NCI-H69 (cell line): ENCODE results near the gene CLIC5.
A peak's percentile ranks its signal among the peaks of the same experiment; 100 is the strongest.
"Not testable (repeated sequence)": the region's sequence is repeated elsewhere in the genome, so short reads cannot be mapped to it uniquely, and the experiment has no call there.

Experiments used
- DNase-seq: peaks from one replicate; lab custom pipeline; 2025; lab: John Stamatoyannopoulos, UW

Gene CLIC5

GRCh38 chr6:45926423-45926822 is 89.2 kb downstream of the CLIC5 start:
- DNase-seq, result not testable (repeated sequence)

GRCh38 chr6:45924763-45925342 is 90.8 kb downstream of the CLIC5 start:
- no peak for DNase-seq

- no peak for DNase-seq
Measured at GRCh38 chr6:45923831-45924391, 91.7 kb downstream of the CLIC5 start.

GRCh38 chr6:45922728-45923351 is 92.8 kb downstream of the CLIC5 start:
- DNase-seq, result peak; percentile 31

GRCh38 chr6:45921691-45922281 is 93.9 kb downstream of the CLIC5 start:
- no peak for DNase-seq

- no peak for DNase-seq
Measured at GRCh38 chr6:45920819-45921511, 94.7 kb downstream of the CLIC5 start.

- DNase-seq, result no peak
Measured at GRCh38 chr6:45917439-45917838, 98.2 kb downstream of the CLIC5 start.

- DNase-seq, result no peak
Measured at GRCh38 chr6:45916692-45917091, 99.0 kb downstream of the CLIC5 start.

GRCh38 chr6:45915780-45916468 is 99.7 kb downstream of the CLIC5 start:
- DNase-seq, result no peak

- DNase-seq, result no peak
Measured at GRCh38 chr6:45911691-45912090, 104.0 kb downstream of the CLIC5 start.

GRCh38 chr6:45903959-45904358 is 111.7 kb downstream of the CLIC5 start:
- no peak for DNase-seq

- DNase-seq, result no peak
Measured at GRCh38 chr6:45902984-45903383, 112.7 kb downstream of the CLIC5 start.

- no peak for DNase-seq
Measured at GRCh38 chr6:45901767-45902650, 113.7 kb downstream of the CLIC5 start.

- DNase-seq, result no peak
Measured at GRCh38 chr6:45900808-45901752, 114.6 kb downstream of the CLIC5 start.

GRCh38 chr6:45899683-45899946 is 116.0 kb downstream of the CLIC5 start:
- DNase-seq, result no peak

GRCh38 chr6:45898941-45899682 is 116.5 kb downstream of the CLIC5 start:
- DNase-seq, result no peak

GRCh38 chr6:45896783-45897441 is 118.7 kb downstream of the CLIC5 start:
- no peak for DNase-seq

GRCh38 chr6:45895569-45895968 is 120.1 kb downstream of the CLIC5 start:
- no peak for DNase-seq

GRCh38 chr6:45892696-45893245 is 122.9 kb downstream of the CLIC5 start:
- no peak for DNase-seq
